ENCODE measurements around the gene PRKAA1.
"Not testable (repeated sequence)": the region's sequence is repeated elsewhere in the genome, so short reads cannot be mapped to it uniquely, and the experiment has no call there.

PRKAA1 gene

DNA sequence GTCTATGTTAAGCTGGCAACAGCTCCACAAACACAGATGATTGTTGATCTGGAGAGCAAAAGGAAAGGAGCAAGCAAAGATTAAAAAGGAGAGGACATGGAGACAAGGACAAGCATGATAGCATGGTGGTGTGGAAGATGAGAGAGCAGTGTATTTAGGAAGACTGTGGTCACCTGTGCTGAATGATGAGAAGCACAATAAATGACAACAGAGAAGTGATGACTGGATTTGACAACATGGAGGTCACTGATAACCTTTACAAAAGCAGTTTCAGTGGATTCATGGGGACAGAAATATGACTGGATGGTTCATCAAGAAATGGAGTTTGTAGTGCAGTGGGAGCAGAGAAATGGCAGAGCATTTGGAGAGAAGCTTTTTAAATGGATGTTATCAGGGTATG lies 62.6 kb downstream of the PRKAA1 start:
- DNase-seq (ENCODE audit: extremely low read depth in 1 of 2, low read depth in 1 of 2): no peak

- no peak for DNase-seq (ENCODE audit: extremely low read depth in 1 of 2, low read depth in 1 of 2)
Measured at GRCh38 chr5:40734986-40735385, 63.2 kb downstream of the PRKAA1 start.

GRCh38 chr5:40733879-40734563 lies 64.2 kb downstream of the PRKAA1 start:
- DNase-seq (ENCODE audit: extremely low read depth in 1 of 2, low read depth in 1 of 2): no peak

DNA sequence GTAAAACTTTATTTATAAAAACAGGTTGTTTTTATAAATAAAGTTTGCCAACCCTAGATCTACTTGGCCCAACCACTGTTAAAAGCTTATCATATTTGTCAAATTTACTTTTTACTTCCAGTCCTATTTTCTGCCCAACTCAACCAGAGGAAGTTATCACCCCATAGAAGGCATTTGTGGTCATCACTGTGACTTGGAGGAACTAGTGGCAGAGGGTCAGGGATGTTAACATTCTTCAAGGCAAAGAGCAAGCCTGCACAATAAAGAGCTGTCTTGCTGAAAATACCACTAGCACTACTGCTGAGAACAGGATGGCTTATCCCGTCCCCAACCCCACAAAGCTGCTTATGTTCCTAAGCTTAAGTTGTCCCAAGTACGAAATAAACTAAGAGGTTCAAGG lies 64.7 kb downstream of the PRKAA1 start:
- no peak for DNase-seq (ENCODE audit: extremely low read depth in 1 of 2, low read depth in 1 of 2)

DNA sequence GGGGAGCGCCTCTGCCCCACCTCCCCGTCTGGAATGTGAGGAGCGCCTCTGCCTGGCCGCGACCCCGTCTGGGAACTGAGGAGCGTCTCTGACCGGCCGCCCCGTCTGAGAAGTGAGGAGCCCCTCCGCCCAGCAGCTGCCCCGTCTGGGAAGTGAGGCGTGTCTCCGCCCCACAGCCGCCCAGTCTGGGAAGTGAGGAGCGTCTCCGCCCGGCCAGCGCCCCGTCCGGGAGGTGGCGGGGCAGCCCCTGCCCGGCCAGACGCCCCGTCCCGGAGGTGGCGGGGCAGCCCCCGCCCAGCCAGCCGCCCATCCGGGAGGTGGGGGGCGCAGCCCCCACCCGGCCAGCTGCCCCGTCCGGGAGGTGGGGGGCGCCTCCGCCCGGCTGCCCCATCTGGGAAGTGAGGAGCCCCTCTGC lies 75.7 kb downstream of the PRKAA1 start:
- DNase-seq (ENCODE audit: extremely low read depth in 1 of 2, low read depth in 1 of 2): not testable (repeated sequence)

GRCh38 chr5:40720069-40720468 lies 78.1 kb downstream of the PRKAA1 start:
- no peak for DNase-seq (ENCODE audit: extremely low read depth in 1 of 2, low read depth in 1 of 2)

GRCh38 chr5:40717281-40717680 lies 80.9 kb downstream of the PRKAA1 start:
- DNase-seq (ENCODE audit: extremely low read depth in 1 of 2, low read depth in 1 of 2): no peak

DNA sequence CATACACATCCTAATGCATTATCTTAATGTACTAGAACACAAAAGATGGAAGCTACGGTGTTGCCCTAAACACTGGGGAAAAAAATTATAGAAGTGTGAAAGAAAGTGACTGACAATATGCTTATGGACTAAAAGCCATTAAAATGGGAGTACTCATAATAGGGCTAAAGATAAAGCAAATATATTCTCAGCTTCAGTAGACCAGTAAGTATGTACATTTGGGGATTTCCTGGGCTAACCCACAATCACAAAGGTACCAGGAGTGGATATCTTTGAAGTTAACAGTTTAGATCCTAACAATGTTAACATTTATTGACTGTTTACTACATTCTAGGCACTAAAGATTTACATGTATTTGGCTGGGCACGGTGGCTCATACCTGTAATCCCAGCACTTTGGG lies 81.6 kb downstream of the PRKAA1 start:
- no peak for DNase-seq (ENCODE audit: extremely low read depth in 1 of 2, low read depth in 1 of 2)

- no peak for DNase-seq (ENCODE audit: extremely low read depth in 1 of 2, low read depth in 1 of 2)
Measured at GRCh38 chr5:40716000-40716399, 82.2 kb downstream of the PRKAA1 start.

- DNase-seq (ENCODE audit: extremely low read depth in 1 of 2, low read depth in 1 of 2): no peak
Measured at GRCh38 chr5:40714001-40714400, 84.2 kb downstream of the PRKAA1 start.

- DNase-seq (ENCODE audit: extremely low read depth in 1 of 2, low read depth in 1 of 2): not testable (repeated sequence)
Measured at GRCh38 chr5:40710575-40710974, 87.6 kb downstream of the PRKAA1 start.
